Hindlimb muscle (tissue), 1 donor: Measurements from ENCODE around the gene VSX1. TPM values are rescaled to one million over a fixed set of nuclear protein-coding genes. Genes with fewer than 3 reads are reported as not detected.
A peak's percentile ranks its signal among the peaks of the same experiment; 100 is the strongest.

ENCODE experiments used
- DNase-seq: peaks from one replicate; pipeline ENCODE4 v3.0.0-alpha.2; 2013
- polyA plus RNA-seq: library from polyadenylated mRNA; unstranded; fragments of 120-200 nt; gene quantifications from one replicate; pipeline ENCODE4 v1.2.1, GENCODE V29; 2013; ENCODE audit not compliant: insufficient read length

Gene VSX1
- polyA plus RNA-seq, 1 donor: not detected

DNA sequence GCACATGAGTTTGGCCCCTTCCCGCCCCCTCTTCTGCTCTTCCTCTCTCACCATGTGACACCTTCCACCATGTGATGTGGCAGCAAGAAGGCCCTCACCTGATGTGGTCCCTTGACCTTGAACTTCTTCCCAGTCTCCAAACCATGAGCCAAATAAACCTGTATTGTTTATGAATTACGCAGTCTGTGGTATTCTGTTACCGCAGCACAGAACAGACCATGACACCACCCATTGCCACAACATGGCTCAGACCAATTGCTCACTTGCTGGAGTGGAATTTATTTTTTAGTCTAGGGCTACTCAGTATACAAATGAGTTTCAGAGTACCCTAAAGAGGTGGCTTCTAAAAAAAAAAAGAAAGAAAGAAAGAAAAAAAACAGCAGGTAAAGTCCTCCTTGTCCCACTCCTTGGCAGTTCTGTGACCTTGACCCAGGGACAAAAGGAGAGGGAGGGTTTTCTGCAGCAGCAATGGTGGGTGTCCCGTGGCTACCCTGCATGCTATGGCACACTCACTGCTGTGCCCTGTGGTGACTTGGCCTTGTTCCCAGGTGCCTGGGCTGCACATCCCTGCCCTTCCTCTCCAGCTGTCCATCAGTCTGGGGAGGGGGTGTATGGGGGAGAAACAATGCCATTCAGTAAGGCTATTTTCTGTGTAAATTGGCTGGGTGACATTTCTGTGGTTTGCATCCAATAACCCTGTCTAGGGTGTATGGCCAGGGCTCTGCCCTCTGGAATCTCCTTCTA is 5.4 kb upstream of the VSX1 start:
- no peak for DNase-seq

DNA sequence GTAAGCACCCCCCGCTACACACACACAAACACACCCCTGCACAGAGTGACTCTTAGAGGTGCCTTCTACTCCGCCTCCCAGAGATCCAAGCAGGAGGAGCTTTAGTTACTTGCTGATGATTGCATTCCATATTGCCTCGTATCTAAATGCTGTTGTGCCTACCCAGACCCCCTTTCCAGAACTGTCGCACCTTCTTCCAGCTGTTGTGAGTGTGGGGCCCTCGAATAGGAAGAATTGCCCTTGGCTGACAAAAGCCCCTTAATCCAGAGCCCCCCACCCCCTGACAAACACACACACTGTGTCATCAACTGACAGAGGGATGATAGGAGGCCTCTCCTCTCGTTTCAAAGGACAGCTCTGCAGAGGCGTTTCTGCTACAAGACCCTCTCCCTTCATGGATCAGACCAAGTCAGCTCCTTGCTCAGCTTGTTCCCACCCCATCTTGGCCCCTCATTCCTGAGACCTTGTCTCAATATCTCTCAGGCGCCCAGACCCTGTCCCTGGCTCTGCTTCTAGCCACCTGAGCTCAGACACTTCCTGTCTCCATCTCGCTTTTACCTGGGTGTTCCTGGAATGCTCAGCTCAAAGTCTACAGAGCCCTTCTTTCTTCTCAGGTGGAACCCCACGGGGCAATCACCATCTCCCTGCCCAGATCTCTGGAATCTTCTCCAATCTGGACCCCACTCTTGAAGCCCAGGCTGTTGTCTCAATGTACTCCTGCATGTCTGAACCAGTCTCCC is 4.0 kb upstream of the VSX1 start:
- DNase-seq: no peak

- DNase-seq: no peak
These were observed 2.8 kb upstream of the VSX1 start for GRCh38 chr20:25084626-25085187.

DNA sequence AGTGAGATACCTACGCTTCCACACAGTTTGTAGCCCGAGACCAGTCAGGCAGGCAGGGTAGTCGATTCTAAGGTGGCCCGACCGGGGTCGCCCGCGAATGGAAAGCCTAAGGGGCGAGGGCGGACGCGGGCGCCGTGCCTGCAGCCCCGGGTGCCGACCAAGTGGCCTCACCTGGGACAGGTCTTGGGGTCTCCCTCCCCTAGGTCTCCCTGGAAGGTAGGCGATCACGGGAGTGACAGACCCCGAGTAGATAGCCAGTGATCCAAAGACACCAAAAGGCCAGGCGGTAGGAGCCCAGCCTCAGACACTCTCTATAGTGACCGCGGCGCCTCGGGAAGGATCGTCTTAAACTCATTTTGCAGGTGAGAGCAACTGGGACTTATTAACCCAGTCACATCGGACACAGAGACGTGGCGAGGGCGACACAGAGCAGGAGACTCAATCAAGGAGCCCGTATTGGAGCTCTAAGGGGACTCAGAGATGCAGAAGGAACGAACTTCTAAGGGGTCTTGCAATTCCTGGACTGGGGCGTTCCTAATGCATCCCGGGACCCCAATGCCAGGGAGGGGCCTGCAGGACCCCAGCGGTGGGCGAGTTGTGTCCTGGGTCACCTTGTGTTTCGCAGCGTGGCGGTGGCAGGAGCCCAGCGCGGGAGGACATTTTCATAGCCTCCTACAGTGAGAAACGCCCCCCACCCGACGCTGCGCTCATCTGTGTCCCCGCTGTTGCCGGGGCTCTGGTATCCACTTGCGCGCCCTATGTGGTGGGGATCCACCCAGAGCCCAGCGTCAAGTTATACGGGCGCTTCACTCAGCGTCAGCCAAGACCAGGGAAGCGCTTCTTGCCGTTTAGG is 2.1 kb upstream of the VSX1 start:
- no peak for DNase-seq

DNA sequence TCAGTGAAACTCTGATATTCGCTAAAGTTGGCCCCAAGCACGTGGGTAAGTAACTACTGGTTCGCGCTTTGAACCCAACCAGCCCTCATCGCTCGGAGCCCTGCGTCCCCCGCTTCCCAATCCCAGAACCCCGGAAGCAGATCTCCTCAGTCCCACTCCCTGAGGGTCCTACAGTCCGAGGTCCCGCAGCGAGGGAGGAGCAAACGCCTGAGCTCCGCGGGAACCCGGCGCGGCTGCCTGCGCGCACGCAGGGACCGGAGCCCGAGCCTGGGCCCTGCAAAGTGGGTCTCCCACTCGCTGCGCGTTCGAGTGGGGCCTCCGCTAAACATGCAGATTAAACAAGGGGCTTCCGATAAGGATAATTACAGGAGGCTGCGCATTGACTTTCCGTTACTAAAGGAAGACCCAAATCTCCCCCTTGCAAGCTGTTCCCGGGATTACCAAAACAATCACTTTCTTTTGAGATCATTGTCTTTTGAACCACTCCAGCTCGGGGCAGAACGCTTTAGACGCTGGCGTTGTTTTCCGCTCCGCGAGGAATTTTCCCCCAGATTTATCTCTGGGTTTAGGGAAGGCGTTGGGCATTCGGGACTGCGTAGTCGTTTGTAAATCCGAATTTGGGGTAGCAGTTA is 1.3 kb upstream of the VSX1 start:
- DNase-seq: no peak

DNA sequence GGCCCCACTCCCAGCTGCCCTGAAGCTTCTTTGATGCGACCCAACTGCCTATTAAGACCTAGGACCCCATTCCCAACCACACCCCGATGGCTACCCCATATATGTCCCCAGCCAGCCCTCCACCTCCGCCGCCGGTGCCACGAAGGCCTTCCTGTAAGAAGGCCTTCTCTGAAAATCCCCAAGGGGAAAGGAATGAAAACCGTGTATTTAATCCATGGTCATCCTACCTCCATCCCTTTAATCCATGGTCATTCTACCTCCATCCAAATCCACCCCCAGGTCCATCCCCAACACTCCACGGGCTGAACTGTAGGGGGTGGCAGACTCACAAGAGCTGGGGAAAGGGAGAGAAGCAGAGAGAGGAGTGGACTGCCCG is 545 bp upstream of the VSX1 start:
- no peak for DNase-seq

DNA sequence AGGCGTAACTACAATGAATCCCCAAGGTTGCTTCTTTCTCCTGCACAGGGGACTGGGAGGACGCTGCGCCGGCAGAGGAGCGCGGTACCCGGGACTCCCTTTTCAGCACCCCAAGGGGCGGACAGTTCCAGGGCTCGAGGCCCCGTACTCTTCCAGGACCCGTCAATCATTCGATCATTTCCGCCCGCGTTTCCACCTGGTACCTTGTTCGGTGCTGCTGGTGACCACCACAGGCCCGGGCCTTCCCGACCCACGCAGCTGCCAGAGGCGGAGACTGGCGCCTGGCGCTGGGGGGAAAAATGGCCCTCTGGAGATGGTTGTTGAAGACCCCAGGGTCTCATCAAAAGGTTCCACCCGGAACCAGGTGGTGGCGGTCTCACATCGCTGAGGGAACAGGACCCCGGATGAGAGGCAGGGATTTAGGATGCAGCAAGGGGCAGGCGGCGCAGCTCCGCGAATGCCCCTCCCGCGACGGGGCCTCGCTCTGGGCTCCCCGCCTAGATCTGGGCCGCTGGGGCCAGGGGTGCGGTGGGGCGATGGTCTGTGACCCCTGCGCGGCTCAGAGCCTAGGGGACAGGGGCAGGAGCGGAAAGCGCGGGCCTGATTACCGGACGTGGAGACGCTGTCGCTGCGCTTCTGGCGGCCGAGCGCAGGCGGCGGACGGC is 744 bp downstream of the VSX1 start:
- DNase-seq: peak; percentile 36

DNA sequence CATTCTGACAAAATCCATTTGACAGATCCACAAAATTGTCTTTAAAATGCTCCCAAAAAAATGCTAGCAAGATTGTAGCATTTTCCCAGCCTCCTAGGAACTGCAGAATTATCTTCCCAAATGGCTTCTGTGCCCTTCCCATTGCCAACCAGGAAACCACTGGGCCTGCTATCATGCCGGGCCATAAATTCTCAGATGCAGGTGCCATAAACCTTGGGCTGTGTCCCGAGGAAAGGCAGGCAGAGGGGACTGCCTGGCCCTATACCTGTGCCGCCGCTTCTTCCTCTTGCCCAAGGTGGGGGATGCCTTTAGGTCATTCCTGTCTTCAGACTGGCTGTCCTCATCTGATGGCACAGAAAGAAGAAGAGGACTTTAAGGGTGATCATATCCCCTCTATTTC is 2.8 kb downstream of the VSX1 start:
- no peak for DNase-seq

- DNase-seq: no peak
These were observed 3.3 kb downstream of the VSX1 start for GRCh38 chr20:25078662-25079061.

GRCh38 chr20:25077610-25078169 is 4.3 kb downstream of the VSX1 start:
- DNase-seq: no peak

DNA sequence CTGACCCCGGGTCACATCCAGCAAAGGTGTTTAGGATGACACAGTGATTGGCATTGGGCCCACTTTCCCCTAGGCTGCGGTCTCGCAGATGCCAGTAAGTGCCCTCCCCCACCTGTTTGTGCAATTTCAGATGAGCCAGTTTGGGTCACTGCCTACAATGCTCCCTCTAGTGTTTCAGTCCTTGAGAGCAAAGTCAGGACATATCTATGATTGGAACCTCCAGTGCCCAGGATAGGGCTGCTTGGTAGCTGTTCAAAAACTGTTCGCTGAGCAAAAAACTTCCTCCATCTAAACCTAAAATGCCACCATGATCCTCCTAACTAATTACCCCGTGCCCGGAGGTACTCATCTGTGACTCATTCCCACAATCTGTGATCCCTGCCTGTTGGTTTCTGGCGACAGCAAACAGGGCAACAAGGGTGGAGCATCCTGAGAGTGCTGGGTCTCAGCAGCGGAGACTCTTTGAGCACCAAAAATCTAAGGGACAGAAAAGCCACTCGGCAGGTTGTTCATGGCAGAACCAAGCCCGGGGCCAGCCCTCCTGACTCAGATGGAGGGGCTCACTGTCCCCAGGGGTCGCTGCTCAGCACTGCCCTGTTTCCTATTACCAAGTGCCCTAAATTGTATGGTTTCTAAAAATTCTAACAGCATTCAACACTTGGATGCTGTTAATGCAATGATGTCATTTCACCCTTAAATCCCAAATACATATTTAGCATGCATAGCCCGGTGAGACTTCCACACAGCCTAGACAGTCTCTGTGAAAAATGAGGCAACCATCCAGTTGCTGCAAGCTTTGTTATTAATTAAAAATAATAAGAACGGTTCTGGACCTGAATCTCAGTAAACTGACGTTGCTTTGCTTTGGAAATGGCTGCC is 5.0 kb downstream of the VSX1 start:
- DNase-seq: no peak

DNA sequence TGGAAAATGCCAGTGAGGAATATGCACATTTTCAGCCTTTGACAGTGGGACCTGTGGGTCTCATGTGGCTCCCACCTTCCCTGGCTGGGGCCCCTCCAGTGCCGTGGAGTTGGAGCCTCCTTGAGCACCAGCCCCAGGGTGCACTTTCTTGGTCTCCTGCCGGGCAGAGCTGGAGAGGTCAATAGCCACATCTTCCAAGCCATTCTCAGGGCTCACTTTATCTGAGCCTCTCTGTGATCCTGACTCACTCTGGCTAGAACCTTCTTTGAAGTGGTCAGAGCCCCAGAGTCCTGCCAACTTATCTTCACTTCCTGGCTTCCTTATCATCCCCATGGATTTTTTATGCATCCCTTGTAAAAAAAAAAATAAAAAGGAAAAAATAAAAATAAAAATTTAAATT is 5.7 kb downstream of the VSX1 start:
- DNase-seq: no peak

DNA sequence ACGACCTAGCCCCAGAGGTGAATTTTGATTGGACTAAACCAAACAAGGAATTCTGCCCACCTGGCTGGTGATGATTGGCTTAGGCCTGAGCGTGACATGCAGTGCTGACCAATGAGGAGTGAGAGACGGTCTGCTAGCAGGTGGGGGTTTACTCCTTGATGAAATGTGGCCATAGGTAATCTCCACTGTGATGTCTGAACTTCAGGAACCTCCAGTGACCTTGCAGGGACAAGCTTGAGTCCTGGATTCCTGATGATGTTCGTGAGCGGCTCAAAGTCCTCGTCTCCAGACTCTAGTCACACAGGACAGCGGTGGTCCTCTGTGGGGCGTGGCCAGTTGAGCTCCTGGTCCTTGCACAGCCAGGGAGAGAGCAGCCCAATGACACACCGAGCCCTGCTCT is 8.4 kb downstream of the VSX1 start:
- no peak for DNase-seq

GRCh38 chr20:25072226-25072811 is 9.6 kb downstream of the VSX1 start:
- no peak for DNase-seq

DNA sequence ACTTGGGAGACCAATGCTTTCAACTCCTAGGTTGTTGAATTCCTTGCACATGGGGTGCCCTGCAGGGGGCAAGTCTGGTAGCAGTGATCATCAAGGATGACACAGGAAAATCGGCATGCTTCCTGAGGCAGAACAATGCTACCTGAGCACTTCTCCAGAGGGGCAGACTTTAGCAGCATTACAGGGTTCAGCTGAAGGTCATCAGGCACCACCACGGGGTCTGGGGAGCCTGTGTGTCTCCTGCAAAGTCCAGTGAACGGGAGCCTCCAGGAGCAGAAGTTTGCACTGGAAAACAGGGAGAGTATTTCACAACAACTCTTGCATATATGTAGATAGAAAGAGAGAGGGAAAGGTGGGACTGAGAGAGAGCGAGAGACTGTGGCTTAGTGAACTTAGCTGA is 10.2 kb downstream of the VSX1 start:
- no peak for DNase-seq

DNA sequence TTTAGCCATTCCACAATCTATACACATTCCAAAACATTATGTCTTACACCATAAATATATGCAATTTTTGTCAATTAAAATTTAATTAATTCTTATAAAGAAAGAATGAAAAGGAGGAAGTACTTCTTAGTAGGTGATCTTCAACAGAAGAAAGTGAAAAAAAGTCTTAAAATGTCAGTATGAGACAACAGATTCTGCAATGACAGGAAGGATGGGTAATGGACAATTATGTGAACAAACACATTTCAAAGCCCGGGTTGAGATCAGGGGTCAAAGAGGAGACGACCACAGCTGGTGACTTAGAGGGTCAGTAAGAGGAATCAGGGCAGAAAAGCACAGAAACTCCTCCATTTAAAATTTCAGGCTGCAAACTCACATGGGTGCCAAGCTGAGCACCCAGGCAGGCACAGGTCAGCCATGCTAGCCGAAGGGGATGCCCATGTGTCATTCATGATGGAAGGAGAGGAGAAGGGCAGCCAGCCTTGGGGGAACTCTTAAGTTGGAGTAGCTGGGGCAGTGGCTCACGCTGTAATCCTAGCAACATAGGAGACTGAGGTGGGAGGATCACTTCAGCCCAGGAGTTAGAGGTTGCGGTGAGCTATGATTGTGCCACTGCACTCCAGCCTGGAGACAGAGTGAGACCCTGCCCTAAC is 11.0 kb downstream of the VSX1 start:
- no peak for DNase-seq

- DNase-seq: no peak
These were observed 14.6 kb downstream of the VSX1 start for GRCh38 chr20:25067102-25067987.

- no peak for DNase-seq
These were observed 15.6 kb downstream of the VSX1 start for GRCh38 chr20:25066386-25066785.
